GM18505 (cell line): Measurements from ENCODE around the gene PRR29.

Source experiments
- ATAC-seq: cut with Tn5 transposase; IDR thresholded peaks from one replicate; pipeline ENCODE4 v1.9.1; 2021; ENCODE audit not compliant: unreplicated experiment
- POLR2A ChIP-seq: IDR thresholded peaks from 4 replicates; pipeline ENCODE4 v1.6.1; 2011; ENCODE audit warnings: borderline replicate concordance; ENCODE audit not compliant: insufficient read depth, insufficient read length; ENCODE audit errors: extremely low read depth

PRR29 gene

GRCh38 chr17:63997341-63998048, 656 bp upstream of the PRR29 start:
- ATAC-seq, result no peak
- TF ChIP-seq POLR2A, result no peak

GRCh38 chr17:63998721-63999679, 849 bp downstream of the PRR29 start:
- no peak for TF ChIP-seq POLR2A
- ATAC-seq, result no peak

GRCh38 chr17:63999680-64000531, 1.8 kb downstream of the PRR29 start:
- no peak for ATAC-seq
- TF ChIP-seq POLR2A, result no peak

DNA sequence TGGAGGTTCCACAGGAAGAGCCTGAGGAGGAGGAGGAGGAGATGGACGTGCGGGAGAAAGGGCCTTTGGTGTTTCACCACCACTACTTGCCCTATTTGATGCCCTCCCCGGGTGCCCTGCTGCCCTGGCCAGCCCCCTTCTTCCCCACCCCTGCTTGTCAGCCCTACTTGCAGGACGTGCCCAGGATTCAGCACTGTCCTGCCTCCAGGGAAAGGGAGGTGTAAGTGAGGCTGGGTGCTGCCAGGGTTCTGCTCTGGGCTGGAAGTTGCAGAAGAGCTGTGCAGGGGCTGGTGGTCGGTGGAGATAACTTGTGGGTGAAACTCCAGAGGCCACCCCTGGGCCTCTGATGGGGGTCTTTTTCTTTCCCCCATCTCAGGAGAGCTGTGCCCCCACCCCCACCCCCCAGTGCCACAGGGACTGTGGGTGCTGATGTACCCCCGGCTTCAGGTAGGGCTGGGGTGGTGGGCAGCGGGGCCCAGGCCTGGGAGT, 3.0 kb downstream of the PRR29 start:
- no peak for TF ChIP-seq POLR2A
- ATAC-seq, result no peak

GRCh38 chr17:64001763-64002529, 3.8 kb downstream of the PRR29 start:
- no peak for ATAC-seq
- no peak for TF ChIP-seq POLR2A

DNA sequence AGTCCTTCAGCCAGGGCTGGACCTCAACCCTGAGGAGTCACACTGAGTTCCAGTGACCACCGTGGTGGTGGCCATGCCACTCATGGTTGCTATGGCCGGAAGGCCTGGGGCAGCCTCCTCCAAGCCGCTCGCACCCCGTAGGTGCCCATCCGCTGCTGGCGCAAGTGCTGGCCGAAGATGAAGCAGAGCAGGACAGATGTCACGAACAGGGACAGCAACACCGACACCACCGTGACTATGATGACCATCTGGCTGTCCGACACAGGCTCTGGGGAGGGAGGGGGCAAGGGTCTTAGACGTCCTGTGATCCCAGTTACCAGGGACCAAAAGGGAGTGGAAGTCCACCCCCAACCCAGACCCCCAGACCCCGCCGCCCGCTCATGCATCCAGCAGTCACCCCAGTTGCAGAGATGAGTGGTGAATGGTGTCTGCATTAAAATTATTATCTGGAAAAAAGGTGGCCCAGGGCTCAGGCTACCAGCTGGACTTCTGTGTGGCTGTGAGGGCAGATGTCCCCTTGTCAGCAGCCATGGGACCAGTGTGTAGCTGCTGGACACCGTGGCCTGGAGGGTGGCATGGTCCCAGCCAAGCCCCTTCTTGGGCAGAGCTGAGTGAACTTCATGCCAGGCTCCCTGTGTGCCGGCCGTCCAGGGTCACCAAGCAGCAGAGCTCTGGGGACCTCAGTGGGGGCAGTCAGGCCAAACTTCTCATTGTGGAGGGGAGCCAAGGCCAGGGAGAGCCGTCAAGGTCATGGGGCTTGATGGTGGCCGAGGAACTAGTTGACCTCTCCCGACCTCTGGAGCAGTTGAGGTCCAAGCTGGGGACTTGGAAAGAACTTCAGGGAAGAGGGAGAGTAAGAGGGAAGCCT, 4.7 kb downstream of the PRR29 start:
- no peak for ATAC-seq
- TF ChIP-seq POLR2A, result no peak

DNA sequence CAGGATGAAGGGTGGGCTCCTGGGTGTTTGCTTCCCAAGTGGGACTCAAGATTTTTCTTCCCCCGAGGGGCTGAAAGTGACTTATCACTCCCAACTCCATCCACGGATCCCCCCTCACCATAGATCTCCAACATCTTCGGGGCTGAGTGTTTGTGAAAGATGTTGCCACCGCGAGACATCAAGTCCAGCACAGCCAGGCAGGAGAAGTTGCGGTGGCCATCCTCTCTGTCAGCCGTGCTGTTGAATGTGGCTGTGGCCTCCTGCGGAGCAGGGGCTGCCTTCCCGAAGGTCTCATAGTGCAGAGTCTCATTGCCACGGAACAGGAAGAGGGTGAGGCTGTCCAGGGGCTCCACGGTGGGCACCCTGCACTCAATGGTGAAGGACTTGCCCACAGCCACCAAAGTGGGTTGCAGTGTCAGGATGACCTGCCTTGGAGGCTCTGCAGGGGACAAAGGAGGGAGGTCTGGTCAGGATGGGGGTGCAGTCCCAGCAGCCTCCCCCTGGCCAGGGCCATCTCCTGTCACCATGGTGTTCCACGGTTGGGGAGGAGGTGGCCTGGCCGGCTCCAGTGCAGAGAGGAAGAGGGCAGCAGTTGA, 5.5 kb downstream of the PRR29 start:
- ATAC-seq, result no peak
- TF ChIP-seq POLR2A, result no peak

- TF ChIP-seq POLR2A, result no peak
- no peak for ATAC-seq
Observed at GRCh38 chr17:64004218-64004770, 6.1 kb downstream of the PRR29 start.

DNA sequence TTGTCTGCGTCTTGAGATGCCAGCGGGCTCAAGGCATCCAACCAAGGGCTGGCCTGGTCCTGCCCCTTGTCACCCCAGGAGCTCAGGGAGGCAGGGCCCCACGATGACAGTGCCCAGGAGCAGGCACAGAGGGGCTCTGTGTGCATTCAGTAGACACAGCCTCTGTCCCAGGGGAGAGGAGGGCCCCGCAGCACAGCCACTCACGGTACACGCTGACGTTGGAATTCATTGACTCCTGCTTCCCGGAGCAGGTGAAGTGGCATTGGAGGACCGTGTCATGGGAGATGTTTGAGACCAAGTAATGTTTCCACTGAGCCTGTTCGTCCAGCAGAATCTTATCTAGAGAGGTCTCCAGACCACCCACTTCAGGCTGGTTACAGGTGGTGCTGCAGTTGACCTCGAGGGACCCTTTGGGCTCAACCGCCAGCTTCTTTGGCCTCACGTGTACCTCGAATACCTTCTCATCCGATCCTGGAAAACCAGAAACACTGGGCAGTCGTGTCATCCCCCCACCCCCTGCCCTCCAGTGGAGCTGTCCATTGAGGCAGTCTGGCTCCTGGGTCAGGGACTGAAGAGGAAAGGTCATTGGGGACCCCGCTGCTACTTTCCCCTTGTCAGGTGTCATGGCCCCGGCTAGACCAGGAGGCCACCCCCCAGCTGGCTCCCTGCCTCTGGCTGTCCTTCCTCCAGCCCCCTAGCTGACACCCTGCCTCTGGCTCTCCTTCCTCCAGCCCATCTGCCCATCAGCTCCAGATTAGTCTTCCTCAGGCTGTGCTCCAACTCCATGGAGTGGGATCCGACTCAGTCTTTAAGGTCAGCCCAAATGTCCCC, 7.0 kb downstream of the PRR29 start:
- no peak for ATAC-seq
- no peak for TF ChIP-seq POLR2A

DNA sequence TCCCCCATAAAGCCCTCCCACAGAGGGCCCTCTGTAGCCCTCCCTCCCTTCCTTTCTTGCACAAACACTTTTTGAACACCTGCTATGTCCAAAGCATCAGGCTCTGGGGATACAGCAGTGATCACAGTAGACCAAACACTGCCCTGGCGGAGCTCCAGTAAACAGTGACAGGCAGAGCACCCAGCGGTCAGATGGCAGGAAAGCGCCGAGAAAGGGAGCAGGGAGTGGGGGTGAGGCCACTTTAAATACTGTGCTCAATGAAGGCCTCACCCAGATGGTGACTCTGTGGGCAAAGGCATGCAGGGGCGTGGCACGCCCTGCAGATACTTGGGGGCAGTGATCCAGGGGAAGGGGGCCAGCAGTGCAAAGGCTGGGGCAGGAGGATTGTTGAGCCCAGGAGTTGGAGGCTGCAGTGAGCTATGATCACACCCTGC, 7.6 kb downstream of the PRR29 start:
- no peak for TF ChIP-seq POLR2A
- no peak for ATAC-seq
